ENCODE results near the gene NFATC1. TPM values are rescaled to one million over a fixed set of nuclear protein-coding genes. Genes with fewer than 3 reads are reported as not detected.

NFATC1 gene
- total RNA-seq, 1 donor from 2014 or later = 16.6 TPM

DNA sequence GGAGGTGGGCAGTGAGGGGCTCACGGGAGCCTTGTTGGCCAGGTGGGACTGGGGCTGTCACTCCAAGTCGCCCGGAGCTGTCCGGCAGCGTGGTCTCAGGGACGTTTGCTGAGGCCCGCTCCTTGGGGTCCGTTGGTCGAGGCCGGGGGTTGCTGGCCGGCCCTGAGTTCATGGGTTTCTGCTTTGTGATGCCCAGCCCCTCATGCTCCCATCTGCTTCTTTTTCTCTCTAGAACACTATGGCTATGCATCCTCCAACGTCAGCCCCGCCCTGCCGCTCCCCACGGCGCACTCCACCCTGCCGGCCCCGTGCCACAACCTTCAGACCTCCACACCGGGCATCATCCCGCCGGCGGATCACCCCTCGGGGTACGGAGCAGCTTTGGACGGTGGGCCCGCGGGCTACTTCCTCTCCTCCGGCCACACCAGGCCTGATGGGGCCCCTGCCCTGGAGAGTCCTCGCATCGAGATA is 14.5 kb downstream of the NFATC1 start:
- Histone ChIP-seq H3K4me3 (no peak overlapping the region), H3K9me3 (no peaks in the 10 kb centered on the region), H3K27ac (no peak overlapping the region), H3K27me3 (no peaks in the 10 kb centered on the region), H3K36me3 (peaks cover 5% of the 10 kb centered on the region), H3K4me1 (peaks cover 9% of the 10 kb centered on the region)
- peak; percentile 61 for DNase-seq
- ATAC-seq = no peak
- TF ChIP-seq, protein P1, sequence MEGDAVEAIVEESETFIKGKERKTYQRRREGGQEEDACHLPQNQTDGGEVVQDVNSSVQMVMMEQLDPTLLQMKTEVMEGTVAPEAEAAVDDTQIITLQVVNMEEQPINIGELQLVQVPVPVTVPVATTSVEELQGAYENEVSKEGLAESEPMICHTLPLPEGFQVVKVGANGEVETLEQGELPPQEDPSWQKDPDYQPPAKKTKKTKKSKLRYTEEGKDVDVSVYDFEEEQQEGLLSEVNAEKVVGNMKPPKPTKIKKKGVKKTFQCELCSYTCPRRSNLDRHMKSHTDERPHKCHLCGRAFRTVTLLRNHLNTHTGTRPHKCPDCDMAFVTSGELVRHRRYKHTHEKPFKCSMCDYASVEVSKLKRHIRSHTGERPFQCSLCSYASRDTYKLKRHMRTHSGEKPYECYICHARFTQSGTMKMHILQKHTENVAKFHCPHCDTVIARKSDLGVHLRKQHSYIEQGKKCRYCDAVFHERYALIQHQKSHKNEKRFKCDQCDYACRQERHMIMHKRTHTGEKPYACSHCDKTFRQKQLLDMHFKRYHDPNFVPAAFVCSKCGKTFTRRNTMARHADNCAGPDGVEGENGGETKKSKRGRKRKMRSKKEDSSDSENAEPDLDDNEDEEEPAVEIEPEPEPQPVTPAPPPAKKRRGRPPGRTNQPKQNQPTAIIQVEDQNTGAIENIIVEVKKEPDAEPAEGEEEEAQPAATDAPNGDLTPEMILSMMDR (IDR thresholded peaks at IDR 0.05) = no peak
- intact Hi-C loops (cut with DNase I) = no loop called here

DNA sequence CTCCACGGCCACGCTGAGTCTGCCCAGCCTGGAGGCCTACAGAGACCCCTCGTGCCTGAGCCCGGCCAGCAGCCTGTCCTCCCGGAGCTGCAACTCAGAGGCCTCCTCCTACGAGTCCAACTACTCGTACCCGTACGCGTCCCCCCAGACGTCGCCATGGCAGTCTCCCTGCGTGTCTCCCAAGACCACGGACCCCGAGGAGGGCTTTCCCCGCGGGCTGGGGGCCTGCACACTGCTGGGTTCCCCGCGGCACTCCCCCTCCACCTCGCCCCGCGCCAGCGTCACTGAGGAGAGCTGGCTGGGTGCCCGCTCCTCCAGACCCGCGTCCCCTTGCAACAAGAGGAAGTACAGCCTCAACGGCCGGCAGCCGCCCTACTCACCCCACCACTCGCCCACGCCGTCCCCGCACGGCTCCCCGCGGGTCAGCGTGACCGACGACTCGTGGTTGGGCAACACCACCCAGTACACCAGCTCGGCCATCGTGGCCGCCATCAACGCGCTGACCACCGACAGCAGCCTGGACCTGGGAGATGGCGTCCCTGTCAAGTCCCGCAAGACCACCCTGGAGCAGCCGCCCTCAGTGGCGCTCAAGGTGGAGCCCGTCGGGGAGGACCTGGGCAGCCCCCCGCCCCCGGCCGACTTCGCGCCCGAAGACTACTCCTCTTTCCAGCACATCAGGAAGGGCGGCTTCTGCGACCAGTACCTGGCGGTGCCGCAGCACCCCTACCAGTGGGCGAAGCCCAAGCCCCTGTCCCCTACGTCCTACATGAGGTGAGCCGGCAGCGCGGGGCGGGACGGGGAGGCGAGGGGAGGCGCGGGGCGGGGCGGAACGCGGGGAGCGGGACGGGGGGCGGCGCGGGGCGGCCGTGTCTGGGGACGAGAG is 15.2 kb downstream of the NFATC1 start:
- peaks cover 5% of the 10 kb centered on the region for H3K36me3 ChIP-seq
- peaks cover 3% of the 10 kb centered on the region for H3K4me1 ChIP-seq
- H3K4me3 ChIP-seq = no peak overlapping the region
- peak; percentile 6 for ATAC-seq
- DNase-seq = peak; percentile 63
- H3K27ac ChIP-seq = no peak overlapping the region
- no peaks in the 10 kb centered on the region for H3K27me3 ChIP-seq
- TF ChIP-seq, protein P1 (IDR thresholded peaks at IDR 0.05) = no peak
- intact Hi-C loops (cut with DNase I) = no loop called here
- H3K9me3 ChIP-seq = no peaks in the 10 kb centered on the region

DNA sequence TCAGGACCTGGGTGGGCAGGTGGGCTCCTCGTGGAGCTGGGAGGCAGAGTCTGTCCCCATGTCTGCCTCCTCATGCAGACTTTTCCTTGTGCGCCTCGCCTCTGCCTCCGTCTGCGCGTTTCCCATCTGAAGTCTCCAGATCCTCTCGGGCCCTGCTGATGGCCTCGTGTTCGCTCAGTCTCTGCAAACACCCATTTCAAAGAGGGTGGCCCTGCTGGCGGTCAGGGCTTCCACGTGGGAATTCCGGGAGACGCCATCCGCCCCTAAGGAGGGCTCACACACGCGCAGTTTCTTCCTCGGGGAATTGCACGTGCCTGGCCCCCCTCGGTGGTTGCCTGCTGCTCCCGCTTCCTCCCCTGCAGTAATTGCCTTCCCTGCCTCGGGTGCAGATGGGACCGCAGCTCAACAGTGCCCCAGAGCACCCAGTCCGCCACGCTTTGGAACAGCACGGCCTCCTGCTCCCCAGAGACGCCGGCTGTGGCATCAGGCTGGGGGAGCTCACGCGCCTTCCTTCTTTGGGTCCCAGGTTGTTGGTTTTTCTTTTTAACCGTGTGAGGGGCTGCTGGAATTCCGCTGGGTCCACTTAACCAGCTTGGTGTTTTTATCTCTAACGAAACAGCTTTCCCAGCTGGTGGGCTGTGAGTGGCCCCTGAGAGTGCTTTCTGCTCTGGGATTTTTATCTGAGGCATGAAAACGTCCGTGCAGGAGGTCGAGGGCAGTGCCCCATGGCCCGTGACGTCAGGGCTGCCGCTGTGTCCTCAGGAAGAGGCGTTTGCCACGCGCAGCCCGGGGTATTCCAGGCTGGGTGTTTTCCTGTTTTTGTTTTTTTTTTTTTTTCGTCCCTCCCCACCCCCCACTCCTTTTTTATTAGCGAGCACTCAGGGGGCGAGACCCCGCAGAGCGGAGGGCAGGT is 16.1 kb downstream of the NFATC1 start:
- Histone ChIP-seq H3K36me3 (peaks cover 5% of the 10 kb centered on the region), H3K27ac (no peak overlapping the region), H3K9me3 (no peaks in the 10 kb centered on the region), H3K4me3 (no peak overlapping the region), H3K4me1 (peaks cover 3% of the 10 kb centered on the region), H3K27me3 (no peaks in the 10 kb centered on the region)
- intact Hi-C loops (cut with DNase I) = no loop called here
- DNase-seq = peak; percentile 55
- TF ChIP-seq, protein P1 (IDR thresholded peaks at IDR 0.05) = no peak
- ATAC-seq = no peak

DNA sequence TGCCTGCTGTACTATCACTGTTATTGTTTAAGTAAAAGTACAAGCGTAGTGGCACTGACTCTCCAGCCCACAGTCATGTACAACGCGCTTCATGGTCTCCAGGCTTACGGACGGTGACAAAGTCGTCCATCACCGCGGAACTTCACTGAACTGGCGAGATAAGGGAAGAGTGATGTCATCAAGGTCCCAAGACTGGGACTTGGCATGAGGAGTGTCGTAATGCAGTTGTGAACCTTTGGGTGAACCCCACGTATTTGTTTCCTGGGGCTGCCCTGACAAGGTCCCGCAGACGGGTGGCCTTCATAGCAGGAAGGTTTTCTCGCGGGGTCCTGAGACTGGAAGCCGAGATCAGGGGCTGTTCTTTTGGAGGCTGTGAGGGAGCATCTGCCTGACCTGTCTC is 17.3 kb downstream of the NFATC1 start:
- H3K4me3 ChIP-seq = no peak overlapping the region
- DNase-seq (no peak), ATAC-seq (no peak)
- TF ChIP-seq, protein P1 (IDR thresholded peaks at IDR 0.05) = no peak
- peaks cover 3% of the 10 kb centered on the region for H3K4me1 ChIP-seq
- no peaks in the 10 kb centered on the region for H3K27me3 ChIP-seq
- no peak overlapping the region for H3K27ac ChIP-seq
- intact Hi-C loops (cut with DNase I) = no loop called here
- H3K36me3 ChIP-seq = peaks cover 5% of the 10 kb centered on the region
- H3K9me3 ChIP-seq = no peaks in the 10 kb centered on the region

DNA sequence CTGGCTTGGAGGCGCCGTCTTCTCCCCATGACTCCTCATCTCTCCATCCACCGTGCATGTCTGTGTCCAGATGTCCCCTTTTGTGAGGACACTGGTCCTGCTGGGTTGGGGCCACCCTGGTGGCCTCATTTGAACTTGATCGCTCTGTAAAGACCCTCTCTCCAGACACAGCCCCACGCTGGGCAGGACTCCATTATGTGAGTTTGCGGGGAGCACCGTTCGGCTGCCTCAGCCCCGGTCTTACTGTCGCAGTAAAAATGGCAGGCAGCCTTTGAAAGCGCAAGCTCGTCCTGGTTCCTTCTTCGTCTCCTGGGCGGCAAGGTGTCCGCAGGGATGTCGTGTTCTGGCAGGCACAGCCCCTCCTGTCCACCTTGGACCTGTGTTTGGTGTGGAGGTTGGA is 17.7 kb downstream of the NFATC1 start:
- ATAC-seq (no peak), DNase-seq (peak; percentile 62)
- no peaks in the 10 kb centered on the region for H3K9me3 ChIP-seq
- H3K27ac ChIP-seq = no peak overlapping the region
- peaks cover 5% of the 10 kb centered on the region for H3K36me3 ChIP-seq
- no peak overlapping the region for H3K4me3 ChIP-seq
- intact Hi-C loops (cut with DNase I) = no loop called here
- H3K4me1 ChIP-seq = peaks cover 3% of the 10 kb centered on the region
- no peaks in the 10 kb centered on the region for H3K27me3 ChIP-seq
- TF ChIP-seq, protein P1 (IDR thresholded peaks at IDR 0.05) = no peak
